Thyroid gland (tissue), 4 donors: ENCODE measurements around the gene CGB8.

Experiments
- CTCF ChIP-seq, 6 experiments: fragments of 200-600 bp in 3 of 6; fragments of 450-650 bp in 3 of 6; sonication (generic) in 3 of 6; IDR thresholded peaks; one replicate each; pipeline ENCODE4 v1.5.1; 2016 to 2019; ENCODE audit warnings: antibody characterized with exemption in 6 of 6, mild to moderate bottlenecking in 2 of 6, inconsistent platforms in 1 of 6, moderate library complexity in 1 of 6
- POLR2A ChIP-seq, 2 donors: fragments of 450-650 bp; IDR thresholded peaks; one replicate each; pipeline ENCODE4 v1.6.1; 2017; ENCODE audit warnings: antibody characterized with exemption in 2 of 2, mild to moderate bottlenecking in 2 of 2, moderate library complexity in 1 of 2

GRCh38 chr19:49094505-49095482 is 45.9 kb upstream of the CGB8 start:
- TF ChIP-seq CTCF (IDR thresholded peaks at IDR 0.05) (no peak), POLR2A (IDR thresholded peaks at IDR 0.05) (no peak)
